Brain microvascular endothelial cell (primary cell): ENCODE measurements around the gene LMBR1L.
A peak's percentile ranks its signal among the peaks of the same experiment; 100 is the strongest.
"Not testable (repeated sequence)": the region's sequence is repeated elsewhere in the genome, so short reads cannot be mapped to it uniquely, and the experiment has no call there.

ENCODE experiments used
- DNase-seq: peaks from one replicate; pipeline ENCODE4 v3.0.0-alpha.2; 2020
- H3K27ac ChIP-seq: fragments of 250-450 bp; sonication (Bioruptor Pico); 2 replicates; pipeline ENCODE4 v1.5.1; 2020; ENCODE audit warnings: mild to moderate bottlenecking, moderate library complexity
- H3K27me3 ChIP-seq: fragments of 250-450 bp; sonication (Bioruptor Pico); replicated peaks from 2 replicates; pipeline ENCODE4 v1.5.1; 2020; ENCODE audit warnings: mild to moderate bottlenecking
- H3K36me3 ChIP-seq: fragments of 250-450 bp; sonication (Bioruptor Pico); replicated peaks from 2 replicates; pipeline ENCODE4 v1.5.1; 2020; ENCODE audit warnings: mild to moderate bottlenecking
- H3K4me3 ChIP-seq: 2 replicates; pipeline ENCODE4 v1.5.1; 2011; ENCODE audit warnings: low read depth, mild to moderate bottlenecking, control low read depth, low read length, moderate library complexity
- CTCF ChIP-seq: IDR thresholded peaks from 2 replicates; pipeline ENCODE4 v1.5.1; 2011; ENCODE audit warnings: low read depth, mild to moderate bottlenecking, moderate library complexity, low read length, control low read depth, inconsistent platforms; ENCODE audit errors: missing control alignments
- in situ Hi-C: cut with HindIII; loops from 2 replicates; pipeline ENCODE4 v1.10.0; 2017; ENCODE audit warnings: low sequenced_read_pairs, low pct_ligation_motif_present

LMBR1L gene

GRCh38 chr12:49144384-49144783 lies 33.7 kb upstream of the LMBR1L start:
- DNase-seq = no peak
- Histone ChIP-seq H3K27me3 (no peaks in the 10 kb centered on the region), H3K27ac (no peak overlapping the region), H3K36me3 (no peaks in the 10 kb centered on the region), H3K4me3 (no peak overlapping the region)
- no peak for TF ChIP-seq CTCF
- in situ Hi-C loops = no loop called here

DNA sequence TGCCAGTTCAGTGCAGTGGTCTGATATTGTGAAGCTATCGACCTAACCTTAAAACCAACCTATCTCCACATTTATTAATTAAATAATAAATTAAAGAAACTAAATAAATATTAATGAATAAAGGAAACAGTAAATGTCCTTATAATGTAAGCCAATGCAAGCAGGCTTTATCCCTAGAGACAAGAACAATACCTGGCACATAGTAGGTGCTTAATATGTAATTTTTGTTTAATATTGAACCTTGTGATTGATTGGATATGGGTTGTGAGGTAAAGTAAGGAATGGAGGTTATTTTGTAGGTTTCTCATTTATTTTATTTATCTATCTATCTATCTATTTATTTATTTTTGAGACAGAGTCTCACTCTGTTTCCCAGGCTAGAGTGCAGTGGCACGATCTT lies 28.4 kb upstream of the LMBR1L start:
- in situ Hi-C loops = no loop called here
- Histone ChIP-seq H3K27ac (no peak overlapping the region), H3K36me3 (no peaks in the 10 kb centered on the region), H3K4me3 (no peak overlapping the region), H3K27me3 (no peaks in the 10 kb centered on the region)
- no peak for DNase-seq
- no peak for TF ChIP-seq CTCF

DNA sequence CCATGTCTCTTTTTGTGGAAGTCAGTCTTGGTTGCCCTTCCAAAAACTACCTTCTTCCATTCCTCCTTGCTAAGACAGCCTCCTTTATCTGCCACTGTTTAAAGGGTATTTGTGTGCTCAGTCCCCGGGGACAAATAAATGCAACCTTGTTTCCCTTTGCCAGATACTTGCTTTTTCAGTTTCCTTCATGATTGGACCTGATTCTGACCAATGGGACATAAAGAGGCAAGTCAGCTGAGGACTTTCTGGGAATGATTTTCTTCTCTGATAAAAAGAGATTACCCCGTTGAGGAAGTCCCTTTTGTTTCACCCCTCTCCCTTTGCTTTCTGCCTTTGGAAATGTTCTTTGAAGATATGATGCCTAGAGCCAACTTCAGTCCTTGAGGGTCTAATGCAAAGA lies 27.9 kb upstream of the LMBR1L start:
- H3K4me3 ChIP-seq = no peak overlapping the region
- TF ChIP-seq CTCF = no peak
- in situ Hi-C loops = no loop called here
- no peak overlapping the region for H3K27ac ChIP-seq
- H3K27me3 ChIP-seq = no peaks in the 10 kb centered on the region
- H3K36me3 ChIP-seq = no peaks in the 10 kb centered on the region
- DNase-seq = no peak

DNA sequence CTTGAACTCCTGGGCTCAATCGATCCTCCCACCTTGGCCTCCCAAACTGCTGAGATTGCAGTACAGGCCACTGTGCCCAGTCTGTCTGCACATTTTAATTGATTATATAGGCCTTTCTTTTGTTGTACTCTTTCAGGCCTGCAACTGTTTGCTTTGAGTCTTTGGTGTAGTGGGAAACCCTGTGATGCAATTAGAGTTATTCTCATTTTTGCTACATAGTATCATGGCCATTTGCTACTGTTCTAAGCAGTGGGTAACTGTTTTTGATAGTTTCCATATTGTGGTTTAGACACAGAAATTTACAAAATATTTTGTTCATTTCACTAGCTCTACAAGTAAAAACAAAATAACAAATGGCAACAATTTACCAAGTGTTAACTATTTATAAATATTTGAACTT lies 26.8 kb upstream of the LMBR1L start:
- TF ChIP-seq CTCF = no peak
- no peak for DNase-seq

DNA sequence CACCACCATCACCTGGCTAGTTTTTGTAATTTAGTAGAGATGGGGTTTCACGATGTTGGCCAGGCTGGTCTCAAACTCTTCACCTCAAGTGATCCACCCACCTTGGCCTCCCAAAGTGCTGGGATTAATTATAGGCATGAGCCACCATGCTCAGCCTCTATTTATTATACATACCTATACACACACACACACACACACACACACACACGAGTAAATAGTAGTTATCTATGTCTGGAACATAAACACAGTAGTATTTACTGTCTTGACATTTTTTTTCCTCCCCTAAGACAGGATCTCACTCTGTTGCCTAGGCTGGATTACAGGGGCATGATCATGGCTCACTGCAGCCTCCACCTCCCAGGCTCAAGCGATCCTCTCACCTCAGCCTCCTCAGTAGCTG lies 26.4 kb upstream of the LMBR1L start:
- H3K27ac ChIP-seq, DNase-seq, H3K4me3 ChIP-seq, H3K27me3 ChIP-seq, H3K36me3 ChIP-seq, in situ Hi-C loops: not testable (repeated sequence)

More for the DNA sequence above, 26.8 kb upstream of the LMBR1L start:
- in situ Hi-C loops = no loop called here
- Histone ChIP-seq H3K27me3 (no peaks in the 10 kb centered on the region), H3K36me3 (no peaks in the 10 kb centered on the region), H3K4me3 (no peak overlapping the region), H3K27ac (no peak overlapping the region)

DNA sequence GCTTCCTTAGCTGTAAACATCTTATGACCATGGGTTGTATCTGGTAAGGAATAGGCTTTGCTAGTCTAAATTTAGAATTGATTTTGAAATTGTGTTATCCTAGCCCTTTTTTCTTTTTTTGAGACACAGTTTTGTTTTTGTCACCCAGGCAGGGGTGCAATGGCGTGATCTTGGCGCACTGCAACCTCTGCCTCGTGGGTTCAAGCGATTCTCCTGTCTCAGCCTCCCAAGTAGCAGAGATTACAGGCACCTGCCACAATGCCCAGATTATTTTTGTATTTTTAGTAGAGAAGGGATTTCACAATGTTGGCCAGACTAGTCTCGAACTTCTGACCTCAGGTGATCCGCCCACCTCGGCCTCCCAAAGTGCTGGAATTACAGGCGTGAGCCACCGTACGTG lies 22.9 kb upstream of the LMBR1L start:
- H3K4me3 ChIP-seq = no peak overlapping the region
- H3K36me3 ChIP-seq = peaks cover 22% of the 10 kb centered on the region
- no peak overlapping the region for H3K27ac ChIP-seq
- in situ Hi-C loops = no loop called here
- no peak for DNase-seq
- TF ChIP-seq CTCF = no peak
- no peaks in the 10 kb centered on the region for H3K27me3 ChIP-seq

GRCh38 chr12:49133014-49133413 lies 22.4 kb upstream of the LMBR1L start:
- DNase-seq = no peak
- in situ Hi-C loops = no loop called here
- no peak overlapping the region for H3K27ac ChIP-seq

More at GRCh38 chr12:49133014-49133413, 22.4 kb upstream of the LMBR1L start:
- TF ChIP-seq CTCF = no peak
- peaks cover 24% of the 10 kb centered on the region for H3K36me3 ChIP-seq
- peak overlapping the region; percentile 18 for H3K4me3 ChIP-seq
- H3K27me3 ChIP-seq = no peaks in the 10 kb centered on the region
